ENCODE results near the gene ZFAND4. TPM values are rescaled to one million over a fixed set of nuclear protein-coding genes. Genes with fewer than 3 reads are reported as not detected.

Gene ZFAND4
- 4.1 and 5.7 TPM in 2 replicates for total RNA-seq

GRCh38 chr10:45672181-45673073 lies at the start of gene ZFAND4:
ZFAND4 (minus strand) TSS chr10:45672772; CDS start chr10:45663725, 9,047 bp downstream.

Other genes starting within 250 kb of the ZFAND4 start
- 30.1 and 39.3 TPM in 2 replicates for gene WASHC2C, start 54.5 kb upstream of the ZFAND4 start, total RNA-seq
- 3.2 and 6.2 TPM in 2 replicates for gene AGAP4, start 174.7 kb upstream of the ZFAND4 start, total RNA-seq

All from smooth muscle cell of the pulmonary artery (primary cell).